ENCODE data around the gene LPP. TPM values are rescaled to one million over a fixed set of nuclear protein-coding genes. Genes with fewer than 3 reads are reported as not detected.

LPP gene
- total RNA-seq, 1 donor: 196 TPM

- DNase-seq (ENCODE audit: low read depth): no peak
- H3K4me3 ChIP-seq (ENCODE audit: low read depth, low read length): no peak overlapping the region
- no peak for TF ChIP-seq CTCF (IDR thresholded peaks at IDR 0.05; ENCODE audit: insufficient read depth, low read depth, low read length)
Observed at GRCh38 chr3:188206787-188207186, 52.8 kb downstream of the LPP start.

DNA sequence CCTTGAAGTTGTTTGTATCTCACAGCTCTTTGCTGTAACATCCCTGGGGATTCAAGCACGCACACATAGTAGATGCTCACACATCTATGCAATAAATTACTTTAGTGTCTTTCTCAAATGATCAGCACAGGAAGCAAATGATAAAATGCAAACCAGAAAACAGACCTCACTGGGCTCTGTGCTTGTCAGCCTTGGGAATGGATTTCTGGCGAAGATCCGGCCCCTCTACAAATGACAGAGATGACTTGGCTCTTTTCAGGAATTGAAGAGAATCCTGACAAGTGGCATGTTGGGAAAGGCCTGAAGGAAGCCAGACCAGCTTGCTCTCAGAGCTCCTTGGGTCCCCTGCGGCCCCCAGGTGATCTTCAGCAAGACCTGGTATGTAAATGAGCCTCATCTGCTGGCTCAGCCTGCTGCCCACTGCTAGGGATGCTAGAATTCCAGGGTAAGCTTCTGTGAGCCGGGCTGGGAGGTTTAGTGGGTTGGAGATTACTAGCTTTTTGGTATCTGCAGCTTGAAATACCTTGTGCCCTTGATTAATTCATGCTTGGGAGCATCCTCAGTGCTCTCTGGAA, 54.1 kb downstream of the LPP start:
- H3K4me3 ChIP-seq (ENCODE audit: low read depth, low read length): no peak overlapping the region
- DNase-seq (ENCODE audit: low read depth): no peak
- TF ChIP-seq CTCF (IDR thresholded peaks at IDR 0.05; ENCODE audit: insufficient read depth, low read depth, low read length): no peak

- no peak for DNase-seq (ENCODE audit: low read depth)
- no peak for TF ChIP-seq CTCF (IDR thresholded peaks at IDR 0.05; ENCODE audit: insufficient read depth, low read depth, low read length)
- H3K4me3 ChIP-seq (ENCODE audit: low read depth, low read length): no peak overlapping the region
Observed at GRCh38 chr3:188208516-188208981, 54.6 kb downstream of the LPP start.

DNA sequence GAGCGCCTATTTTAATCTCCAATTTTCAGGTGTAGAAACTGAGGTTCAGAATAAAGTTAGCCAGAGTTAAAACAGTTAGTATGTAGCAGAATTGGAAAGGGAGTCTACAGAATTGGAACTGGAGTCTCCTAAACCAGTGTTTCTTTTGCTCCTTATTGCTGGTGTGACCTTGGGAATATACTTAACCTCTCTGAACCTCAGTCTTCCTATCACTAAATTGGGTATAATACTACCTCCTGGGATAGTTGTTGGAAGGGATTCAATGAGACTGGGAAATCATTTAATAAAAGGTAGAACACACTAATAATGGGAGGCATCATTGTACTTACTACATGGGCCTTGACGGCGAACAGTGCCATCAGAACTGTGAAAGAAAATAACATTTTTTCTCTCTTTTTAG, 55.1 kb downstream of the LPP start:
- DNase-seq (ENCODE audit: low read depth): no peak
- TF ChIP-seq CTCF (IDR thresholded peaks at IDR 0.05; ENCODE audit: insufficient read depth, low read depth, low read length): no peak
- no peak overlapping the region for H3K4me3 ChIP-seq (ENCODE audit: low read depth, low read length)

DNA sequence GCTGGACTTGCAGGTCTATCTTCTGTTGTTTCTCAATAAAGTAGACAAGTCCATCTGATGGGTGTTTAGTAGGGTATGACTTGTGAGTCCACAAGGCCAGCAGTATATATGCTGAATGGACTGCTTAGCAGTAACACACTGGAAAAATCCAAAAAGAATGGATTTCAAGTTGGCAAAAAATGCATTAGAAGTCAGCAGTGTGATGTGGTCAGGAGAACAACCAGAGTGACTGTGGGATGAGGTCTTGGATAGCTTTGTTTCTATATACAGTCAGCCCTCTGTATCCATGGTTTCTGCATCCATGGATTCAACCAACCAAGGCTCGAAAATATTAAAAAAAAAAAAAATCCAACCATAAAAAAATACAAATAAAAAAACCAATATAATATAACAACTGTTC, 55.8 kb downstream of the LPP start:
- no peak overlapping the region for H3K4me3 ChIP-seq (ENCODE audit: low read depth, low read length)
- no peak for DNase-seq (ENCODE audit: low read depth)
- TF ChIP-seq CTCF (IDR thresholded peaks at IDR 0.05; ENCODE audit: insufficient read depth, low read depth, low read length): no peak

DNA sequence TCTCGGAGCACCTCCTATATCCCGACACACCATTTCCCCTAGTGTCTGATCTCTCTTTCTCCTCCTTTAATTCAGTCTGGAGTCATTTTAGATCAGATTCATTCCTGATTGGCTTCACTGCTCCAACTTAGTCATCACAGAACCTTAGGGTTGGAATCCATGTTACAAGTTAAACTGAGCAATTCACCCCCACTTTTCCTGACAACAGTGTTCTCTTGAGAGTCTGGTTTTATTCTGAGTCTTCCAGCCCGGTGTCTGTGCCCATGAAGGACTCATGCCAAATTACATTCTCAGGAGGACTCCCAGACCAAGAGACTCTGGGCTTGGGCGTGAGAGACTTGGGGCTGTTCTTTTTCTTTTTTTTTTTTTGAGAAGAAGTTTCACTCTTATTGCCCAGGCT, 57.5 kb downstream of the LPP start:
- no peak for TF ChIP-seq CTCF (IDR thresholded peaks at IDR 0.05; ENCODE audit: insufficient read depth, low read depth, low read length)
- no peak for DNase-seq (ENCODE audit: low read depth)
- no peak overlapping the region for H3K4me3 ChIP-seq (ENCODE audit: low read depth, low read length)
